Measurements from ENCODE around the gene ADAM12.
A peak's percentile ranks its signal among the peaks of the same experiment; 100 is the strongest.
"Not testable (repeated sequence)": the region's sequence is repeated elsewhere in the genome, so short reads cannot be mapped to it uniquely, and the experiment has no call there.

Gene ADAM12

GRCh38 chr10:126060261-126060931 is 327.9 kb downstream of the ADAM12 start:
- no peak for DNase-seq (ENCODE audit: low read depth in 2 of 2, low spot score in 1 of 2)

- DNase-seq (ENCODE audit: low read depth in 2 of 2, low spot score in 1 of 2) = no peak
Measured at GRCh38 chr10:126059076-126059826, 329.0 kb downstream of the ADAM12 start.

GRCh38 chr10:126058507-126058906 is 329.8 kb downstream of the ADAM12 start:
- no peak for DNase-seq (ENCODE audit: low read depth in 2 of 2, low spot score in 1 of 2)

GRCh38 chr10:126058104-126058503 is 330.2 kb downstream of the ADAM12 start:
- DNase-seq (ENCODE audit: low read depth in 2 of 2, low spot score in 1 of 2) = no peak

- DNase-seq (ENCODE audit: low read depth in 2 of 2, low spot score in 1 of 2) = no peak
Measured at GRCh38 chr10:126057494-126057893, 330.8 kb downstream of the ADAM12 start.

- no peak for DNase-seq (ENCODE audit: low read depth in 2 of 2, low spot score in 1 of 2)
Measured at GRCh38 chr10:126054191-126054590, 334.1 kb downstream of the ADAM12 start.

GRCh38 chr10:126052171-126052570 is 336.1 kb downstream of the ADAM12 start:
- DNase-seq (ENCODE audit: low read depth in 2 of 2, low spot score in 1 of 2) = no peak

- no peak for DNase-seq (ENCODE audit: low read depth in 2 of 2, low spot score in 1 of 2)
Measured at GRCh38 chr10:126049759-126050700, 338.2 kb downstream of the ADAM12 start.

GRCh38 chr10:126047749-126048148 is 340.5 kb downstream of the ADAM12 start:
- not testable (repeated sequence) for DNase-seq (ENCODE audit: low read depth in 2 of 2, low spot score in 1 of 2)

GRCh38 chr10:126046831-126047230 is 341.4 kb downstream of the ADAM12 start:
- DNase-seq (ENCODE audit: low read depth in 2 of 2, low spot score in 1 of 2) = no peak

- DNase-seq (ENCODE audit: low read depth in 2 of 2, low spot score in 1 of 2) = no peak
Measured at GRCh38 chr10:126045861-126046260, 342.4 kb downstream of the ADAM12 start.

GRCh38 chr10:126043389-126043788 is 344.9 kb downstream of the ADAM12 start:
- no peak for DNase-seq (ENCODE audit: low read depth in 2 of 2, low spot score in 1 of 2)

- DNase-seq (ENCODE audit: low read depth in 2 of 2, low spot score in 1 of 2) = no peak
Measured at GRCh38 chr10:126042906-126043305, 345.4 kb downstream of the ADAM12 start.

- no peak for DNase-seq (ENCODE audit: low read depth in 2 of 2, low spot score in 1 of 2)
Measured at GRCh38 chr10:126042354-126042753, 345.9 kb downstream of the ADAM12 start.

- DNase-seq (ENCODE audit: low read depth in 2 of 2, low spot score in 1 of 2) = peak; percentile 25 to 53
Measured at GRCh38 chr10:126041804-126042231, 346.5 kb downstream of the ADAM12 start.

GRCh38 chr10:126041117-126041516 is 347.2 kb downstream of the ADAM12 start:
- no peak for DNase-seq (ENCODE audit: low read depth in 2 of 2, low spot score in 1 of 2)

GRCh38 chr10:126037946-126038345 is 350.3 kb downstream of the ADAM12 start:
- DNase-seq (ENCODE audit: low read depth in 2 of 2, low spot score in 1 of 2) = no peak

GRCh38 chr10:126036515-126036914 is 351.8 kb downstream of the ADAM12 start:
- no peak for DNase-seq (ENCODE audit: low read depth in 2 of 2, low spot score in 1 of 2)

GRCh38 chr10:126034586-126034985 is 353.7 kb downstream of the ADAM12 start:
- DNase-seq (ENCODE audit: low read depth in 2 of 2, low spot score in 1 of 2) = no peak

- no peak for DNase-seq (ENCODE audit: low read depth in 2 of 2, low spot score in 1 of 2)
Measured at GRCh38 chr10:126029999-126030398, 358.3 kb downstream of the ADAM12 start.

- DNase-seq (ENCODE audit: low read depth in 2 of 2, low spot score in 1 of 2) = no peak
Measured at GRCh38 chr10:126027692-126028091, 360.6 kb downstream of the ADAM12 start.

Data from stimulated activated CD8-positive, alpha-beta memory T cell treated with anti-CD3 and anti-CD28 coated beads, Interleukin-4, amount 100 ng/mL, for 4 hours (primary cell).